ENCODE results near the gene TFEC.

The TFEC gene

DNA sequence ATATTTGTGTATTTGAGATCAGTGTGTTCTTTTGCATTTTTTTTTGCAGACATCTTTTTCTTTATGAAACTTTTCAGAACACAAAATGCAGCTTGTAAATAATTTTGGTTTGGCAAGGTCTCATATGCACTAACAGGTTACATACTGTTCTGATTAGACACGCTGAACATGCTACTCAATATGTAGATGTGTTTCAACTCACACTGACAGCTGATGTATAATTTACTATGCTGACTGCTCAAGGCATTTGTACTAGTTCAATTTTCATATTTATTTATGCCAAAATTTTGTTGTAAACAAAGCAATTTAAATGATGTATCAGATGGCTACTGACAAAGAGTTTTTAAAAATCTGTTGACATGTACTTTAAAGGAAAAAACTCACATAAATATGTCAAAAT lies 123.8 kb downstream of the TFEC start:
- no peak overlapping the region for H3K27ac ChIP-seq
- TF ChIP-seq ZFX (IDR thresholded peaks at IDR 0.05; ENCODE audit: borderline replicate concordance), result no peak
- no peak for TF ChIP-seq CTCF (IDR thresholded peaks at IDR 0.05)

- no peak for TF ChIP-seq ZFX (IDR thresholded peaks at IDR 0.05; ENCODE audit: borderline replicate concordance)
- no peak for TF ChIP-seq CTCF (IDR thresholded peaks at IDR 0.05)
- H3K27ac ChIP-seq, result no peak overlapping the region
Measured at GRCh38 chr7:115889669-115889984, 140.9 kb downstream of the TFEC start.

DNA sequence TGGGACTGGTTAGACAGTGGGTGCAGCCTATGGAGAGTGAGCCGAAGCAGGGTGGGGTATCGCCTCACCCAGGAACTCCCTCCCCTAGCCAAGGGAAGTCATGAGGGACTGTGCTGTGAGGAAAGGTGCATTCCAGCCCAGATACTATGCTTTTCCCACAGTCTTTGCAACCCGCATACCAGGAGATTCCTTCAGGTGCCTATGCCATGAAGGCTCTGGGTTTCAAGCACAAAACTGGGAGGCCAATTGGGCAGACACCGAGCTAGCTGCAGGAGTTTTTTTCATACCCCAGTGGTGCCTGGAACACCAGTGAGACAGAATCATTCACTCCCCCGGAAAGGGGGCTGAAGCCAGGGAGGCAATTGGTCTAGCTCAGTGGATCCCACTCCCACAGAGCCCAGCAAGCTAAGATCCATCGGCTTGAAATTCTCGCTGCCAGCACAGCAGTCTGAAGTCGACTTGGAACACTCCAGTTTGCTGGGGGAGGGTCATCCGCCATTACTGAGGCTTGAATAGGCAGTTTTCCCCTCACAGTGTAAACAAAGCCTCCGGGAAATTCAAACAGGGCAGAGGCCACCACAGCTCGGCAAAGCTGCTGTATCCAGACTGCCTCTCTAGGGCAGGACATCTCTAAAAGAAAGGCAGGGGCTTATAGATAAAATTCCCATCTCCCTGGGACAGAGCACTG lies 141.4 kb downstream of the TFEC start:
- TF ChIP-seq ZFX (IDR thresholded peaks at IDR 0.05; ENCODE audit: borderline replicate concordance), result no peak
- no peak for TF ChIP-seq CTCF (IDR thresholded peaks at IDR 0.05)
- H3K27ac ChIP-seq, result no peak overlapping the region

GRCh38 chr7:115885550-115885949 lies 145.0 kb downstream of the TFEC start:
- H3K27ac ChIP-seq, result no peak overlapping the region
- TF ChIP-seq ZFX (IDR thresholded peaks at IDR 0.05; ENCODE audit: borderline replicate concordance) (no peak), CTCF (IDR thresholded peaks at IDR 0.05) (no peak)
